DND-41 (cell line): ENCODE results near the gene ZNF48.

Experiments
- ATAC-seq: fragments of 200-7000 bp; cut with Tn5 transposase; 3 replicates; pipeline ENCODE4 v1.9.1; 2021; ENCODE audit warnings: low read depth; ENCODE audit not compliant: insufficient read depth
- DNase-seq: peaks from one replicate; pipeline ENCODE4 v3.0.0-alpha.2; 2020
- H2AFZ ChIP-seq: 2 replicates; pipeline ENCODE4 v1.6.0; 2012; ENCODE audit warnings: low read depth, low read length
- H3K27ac ChIP-seq: 2 replicates; pipeline ENCODE4 v1.5.1; 2012; ENCODE audit warnings: low read length, inconsistent platforms
- H3K27me3 ChIP-seq: fragments of 200-600 bp; sonication (generic); 2 replicates; pipeline ENCODE4 v1.6.0; 2012; ENCODE audit warnings: low read length, mild to moderate bottlenecking, inconsistent platforms; ENCODE audit not compliant: insufficient read depth, poor library complexity
- H3K36me3 ChIP-seq: 2 replicates; pipeline ENCODE4 v1.5.1; 2012; ENCODE audit warnings: low read length, inconsistent platforms; ENCODE audit not compliant: insufficient read depth
- H3K4me1 ChIP-seq: 2 replicates; pipeline ENCODE4 v1.5.1; 2012; ENCODE audit warnings: mild to moderate bottlenecking, low read length; ENCODE audit not compliant: insufficient read depth
- H3K4me2 ChIP-seq: 2 replicates; pipeline ENCODE4 v1.6.0; 2012; ENCODE audit warnings: mild to moderate bottlenecking, moderate library complexity, low read length, inconsistent platforms; ENCODE audit not compliant: insufficient read depth
- H3K4me3 ChIP-seq, 2 experiments: fragments of 200-600 bp in 1 of 2; shearing (Covaris generic) in 1 of 2; 2 replicates each; pipeline ENCODE4 v1.5.1; 2012 to 2016; ENCODE audit warnings: inconsistent platforms in 2 of 2, low read length in 2 of 2, mild to moderate bottlenecking in 2 of 2, low read depth in 1 of 2, moderate library complexity in 1 of 2
- H3K79me2 ChIP-seq: 2 replicates; pipeline ENCODE4 v1.6.0; 2012; ENCODE audit warnings: low read length, inconsistent platforms; ENCODE audit not compliant: insufficient read depth
- H3K9ac ChIP-seq: 2 replicates; pipeline ENCODE4 v1.6.0; 2012; ENCODE audit warnings: low read depth, mild to moderate bottlenecking, inconsistent platforms, low read length, moderate library complexity
- H3K9me3 ChIP-seq: 2 replicates; pipeline ENCODE4 v1.5.1; 2012; ENCODE audit warnings: low read length, moderate library complexity, mild to moderate bottlenecking, inconsistent platforms; ENCODE audit not compliant: insufficient read depth, severe bottlenecking
- H4K20me1 ChIP-seq: 2 replicates; pipeline ENCODE4 v1.6.0; 2012; ENCODE audit warnings: low read length; ENCODE audit not compliant: insufficient read depth
- CTCF ChIP-seq: IDR thresholded peaks from 2 replicates; pipeline ENCODE4 v1.5.1; 2012; ENCODE audit warnings: borderline replicate concordance, low read length, moderate library complexity, mild to moderate bottlenecking; ENCODE audit not compliant: poor library complexity, severe bottlenecking; ENCODE audit errors: extremely low read depth
- EZH2 ChIP-seq: IDR thresholded peaks from 3 replicates; pipeline ENCODE4 v1.6.1; 2012; ENCODE audit warnings: borderline replicate concordance, low read depth, mild to moderate bottlenecking, moderate library complexity, low read length, inconsistent platforms; ENCODE audit not compliant: severe bottlenecking

ZNF48 gene

DNA sequence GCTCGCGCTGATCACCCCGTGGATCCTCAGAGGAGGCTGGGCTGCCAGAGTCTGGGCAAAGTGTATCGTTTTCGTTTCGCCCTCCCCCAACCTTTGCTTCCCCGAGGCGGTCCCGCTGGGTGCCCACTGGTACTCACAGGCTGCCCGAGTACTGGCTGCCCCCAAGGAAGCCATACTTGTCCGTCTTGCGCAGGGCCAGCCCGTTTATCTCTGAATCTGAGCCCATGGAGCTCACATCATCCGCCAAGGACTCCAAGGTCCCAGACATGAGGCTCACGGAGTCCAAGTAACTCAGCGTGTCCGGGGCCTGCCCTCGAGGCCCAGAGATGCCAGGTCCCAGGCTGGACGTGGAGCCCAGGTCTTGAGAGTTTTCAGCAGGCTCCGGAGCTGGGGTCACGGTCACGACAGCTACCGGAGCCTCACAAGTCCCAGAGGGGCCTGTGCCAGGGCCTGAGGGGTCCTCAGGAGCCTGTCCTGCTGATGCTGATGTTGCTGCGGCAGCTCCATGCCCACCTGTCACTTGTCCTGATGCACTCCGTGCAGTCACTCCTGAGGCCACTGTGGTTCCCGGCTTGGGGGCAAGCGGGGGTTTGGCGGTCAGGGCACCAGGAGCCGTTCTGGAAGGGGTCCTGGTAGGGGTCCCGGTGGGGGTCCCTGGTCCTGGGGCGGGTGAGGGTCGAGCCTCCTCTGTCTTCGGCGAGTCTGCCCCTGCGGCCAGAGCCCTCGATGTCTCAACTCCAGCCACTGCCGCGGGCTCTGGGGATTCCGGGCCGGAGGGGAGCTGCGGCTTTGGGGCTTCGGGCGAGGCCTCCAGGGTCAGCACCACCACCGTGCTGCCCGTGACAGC is 25.9 kb upstream of the ZNF48 start:
- H3K4me3 ChIP-seq, result peak overlapping the region; percentile 73 to 76
- H3K4me2 ChIP-seq, result peak overlapping the region; percentile 86
- no peaks in the 10 kb centered on the region for H3K27me3 ChIP-seq
- peak overlapping the region; percentile 77 for H3K9ac ChIP-seq
- DNase-seq, result peak; percentile 36
- peaks cover 51% of the 10 kb centered on the region for H3K4me1 ChIP-seq
- H4K20me1 ChIP-seq, result peaks cover 30% of the 10 kb centered on the region
- peaks cover 34% of the 10 kb centered on the region for H3K36me3 ChIP-seq
- H2AFZ ChIP-seq, result peak overlapping the region; percentile 15
- ATAC-seq, result no peak
- H3K79me2 ChIP-seq, result peaks cover 57% of the 10 kb centered on the region
- TF ChIP-seq EZH2, result no peak
- TF ChIP-seq CTCF, result no peak
- H3K27ac ChIP-seq, result peak overlapping the region; percentile 46
- no peaks in the 10 kb centered on the region for H3K9me3 ChIP-seq

- DNase-seq (no peak), ATAC-seq (no peak)
- Histone ChIP-seq H3K27me3 (no peaks in the 10 kb centered on the region), H2AFZ (peak overlapping the region; percentile 15; the same call in 1 of the 2 replicates), H4K20me1 (peaks cover 28% of the 10 kb centered on the region), H3K9ac (peak overlapping the region; percentile 77), H3K36me3 (peaks cover 27% of the 10 kb centered on the region), H3K9me3 (no peaks in the 10 kb centered on the region), H3K4me3 (peak overlapping the region; percentile 73 to 76; a peak in 3 of 4 replicates), H3K79me2 (peaks cover 50% of the 10 kb centered on the region), H3K4me1 (peaks cover 51% of the 10 kb centered on the region), H3K27ac (peak overlapping the region; percentile 46), H3K4me2 (peak overlapping the region; percentile 86)
- TF ChIP-seq CTCF (peak; percentile 36), EZH2 (no peak)
These were observed 25.2 kb upstream of the ZNF48 start for GRCh38 chr16:30369938-30370455.

GRCh38 chr16:30370456-30371247 is 24.6 kb upstream of the ZNF48 start, which contains the start of gene TBC1D10B:
TBC1D10B (minus strand) TSS chr16:30370494; CDS start chr16:30370183, 311 bp downstream.
- Histone ChIP-seq H3K27me3 (no peaks in the 10 kb centered on the region), H4K20me1 (peaks cover 24% of the 10 kb centered on the region), H3K9me3 (no peaks in the 10 kb centered on the region), H3K79me2 (peaks cover 43% of the 10 kb centered on the region), H3K4me3 (peak within 1 kb of the TSS; percentile 73 to 76), H3K27ac (peak within 1 kb of the TSS; percentile 82), H3K4me1 (peaks cover 46% of the 10 kb centered on the region), H3K36me3 (peaks cover 21% of the 10 kb centered on the region), H2AFZ (peak within 1 kb of the TSS; percentile 52), H3K9ac (peak within 1 kb of the TSS; percentile 77), H3K4me2 (peak within 1 kb of the TSS; percentile 86)
- no peak for TF ChIP-seq EZH2
- TF ChIP-seq CTCF, result peak; percentile 59
- peak; percentile 100 for DNase-seq
- ATAC-seq, result peak; percentile 83
